Left ventricle myocardium inferior (tissue), 1 donor: Measurements from ENCODE around the gene DZIP1. TPM values are rescaled to one million over a fixed set of nuclear protein-coding genes. Genes with fewer than 3 reads are reported as not detected.

Source experiments
- DNase-seq: peaks from one replicate; pipeline ENCODE4 v3.0.0-alpha.2; 2020
- H3K27ac ChIP-seq: fragments of 200-600 bp; replicated peaks from 2 replicates; pipeline ENCODE4 v1.8.0; 2021
- H3K27me3 ChIP-seq: fragments of 200-600 bp; 2 replicates; pipeline ENCODE4 v1.8.0; 2021; ENCODE audit warnings: low read depth
- H3K36me3 ChIP-seq: fragments of 200-600 bp; 2 replicates; pipeline ENCODE4 v1.8.0; 2021
- H3K4me1 ChIP-seq: fragments of 200-600 bp; 2 replicates; pipeline ENCODE4 v1.8.0; 2021
- H3K4me3 ChIP-seq: fragments of 200-600 bp; 2 replicates; pipeline ENCODE4 v1.8.0; 2021; ENCODE audit warnings: mild to moderate bottlenecking, moderate library complexity
- H3K9me3 ChIP-seq: fragments of 200-600 bp; replicated peaks from 2 replicates; pipeline ENCODE4 v1.8.0; 2021
- CTCF ChIP-seq: fragments of 200-600 bp; IDR thresholded peaks from 2 replicates; pipeline ENCODE4 v1.8.0; 2021; ENCODE audit warnings: antibody characterized with exemption, mild to moderate bottlenecking, borderline replicate concordance
- intact Hi-C: fragments of 100-400 bp; cut with micrococcal nuclease; formaldehyde crosslinking; loops from one replicate; pipeline ENCODE4 v1.11.0; 2022
- total RNA-seq: library from RNA; stranded (reverse); fragmentation: NEBNext Ultra II Directional; extraction: Animal tissue kit (Norgen Biotek cat#: 25700); gene quantifications from one replicate; pipeline ENCODE4 v1.2.1, GENCODE V29; 2021
- donor health status: DM: no; HTN: yes; CAD: no; lungs with severe emphysema.

Gene DZIP1
- total RNA-seq, 1 donor from 2014 or later = 3.8 TPM

- TF ChIP-seq CTCF = no peak
- H3K27me3 ChIP-seq = peaks cover under 1% of the 10 kb centered on the region
- no peak overlapping the region for H3K27ac ChIP-seq
- intact Hi-C loops = no loop called here
- no peak overlapping the region for H3K4me3 ChIP-seq
- H3K4me1 ChIP-seq = no peaks in the 10 kb centered on the region
- DNase-seq = no peak
- H3K36me3 ChIP-seq = no peaks in the 10 kb centered on the region
- peaks cover 4% of the 10 kb centered on the region for H3K9me3 ChIP-seq
Measured at GRCh38 chr13:95564733-95565291, 79.7 kb downstream of the DZIP1 start.

- no peak for DNase-seq
- H3K36me3 ChIP-seq = no peaks in the 10 kb centered on the region
- no peaks in the 10 kb centered on the region for H3K4me1 ChIP-seq
- TF ChIP-seq CTCF = no peak
- intact Hi-C loops = no loop called here
- H3K9me3 ChIP-seq = peaks cover 4% of the 10 kb centered on the region
- no peak overlapping the region for H3K4me3 ChIP-seq
- peaks cover 5% of the 10 kb centered on the region for H3K27me3 ChIP-seq
- H3K27ac ChIP-seq = no peak overlapping the region
Measured at GRCh38 chr13:95564091-95564490, 80.4 kb downstream of the DZIP1 start.

- no peak for TF ChIP-seq CTCF
- H3K9me3 ChIP-seq = no peaks in the 10 kb centered on the region
- no peak overlapping the region for H3K27ac ChIP-seq
- no peak overlapping the region for H3K4me3 ChIP-seq
- no peaks in the 10 kb centered on the region for H3K36me3 ChIP-seq
- peaks cover 35% of the 10 kb centered on the region for H3K27me3 ChIP-seq
- DNase-seq = no peak
- no peaks in the 10 kb centered on the region for H3K4me1 ChIP-seq
- intact Hi-C loops = no loop called here
Measured at GRCh38 chr13:95560387-95560786, 84.1 kb downstream of the DZIP1 start.

- Histone ChIP-seq H3K4me3 (no peak overlapping the region), H3K27me3 (peaks cover 48% of the 10 kb centered on the region), H3K4me1 (no peaks in the 10 kb centered on the region), H3K36me3 (no peaks in the 10 kb centered on the region), H3K9me3 (no peaks in the 10 kb centered on the region), H3K27ac (no peak overlapping the region)
- TF ChIP-seq CTCF = no peak
- DNase-seq = no peak
- intact Hi-C loops = no loop called here
Measured at GRCh38 chr13:95559100-95559499, 85.4 kb downstream of the DZIP1 start.

GRCh38 chr13:95557013-95557412 lies 87.5 kb downstream of the DZIP1 start:
- intact Hi-C loops = no loop called here
- Histone ChIP-seq H3K9me3 (no peaks in the 10 kb centered on the region), H3K36me3 (no peaks in the 10 kb centered on the region), H3K27me3 (peaks cover 69% of the 10 kb centered on the region), H3K27ac (no peak overlapping the region), H3K4me3 (no peak overlapping the region), H3K4me1 (peaks cover 13% of the 10 kb centered on the region)
- DNase-seq = no peak
- TF ChIP-seq CTCF = no peak
